Liver (tissue), 9 donors: ENCODE measurements around the gene SP3. TPM values are rescaled to one million over a fixed set of nuclear protein-coding genes. Genes with fewer than 3 reads are reported as not detected.

Source experiments
- DNase-seq: peaks from one replicate; pipeline ENCODE4 v3.0.0-alpha.2; 2017; ENCODE audit warnings: low spot score
- H3K27ac ChIP-seq, 2 donors: one replicate each; pipeline ENCODE4 v1.7.0; 2013; ENCODE audit warnings: inconsistent platforms in 2 of 2, low read length in 2 of 2, control low read depth in 1 of 2, low read depth in 1 of 2, mild to moderate bottlenecking in 1 of 2
- H3K27me3 ChIP-seq, 4 donors: one replicate each; pipeline versions ENCODE4 v1.6.1 to v1.7.0; 2013; ENCODE audit warnings: low read length in 3 of 4, inconsistent platforms in 1 of 4, mild to moderate bottlenecking in 1 of 4, moderate library complexity in 1 of 4; ENCODE audit not compliant: control insufficient read depth in 4 of 4, insufficient read depth in 4 of 4
- H3K36me3 ChIP-seq, 4 donors: one replicate each; pipeline versions ENCODE4 v1.6.1 to v1.7.0; 2013; ENCODE audit warnings: low read length in 3 of 4, mild to moderate bottlenecking in 3 of 4, low read depth in 1 of 4, moderate library complexity in 1 of 4; ENCODE audit not compliant: control insufficient read depth in 4 of 4, insufficient read depth in 3 of 4
- H3K4me1 ChIP-seq, 4 donors: one replicate each; pipeline versions ENCODE4 v1.6.1 to v1.7.0; 2013; ENCODE audit warnings: low read length in 3 of 4, mild to moderate bottlenecking in 3 of 4, moderate library complexity in 1 of 4; ENCODE audit not compliant: control insufficient read depth in 4 of 4, insufficient read depth in 4 of 4
- H3K4me3 ChIP-seq, 3 donors: one replicate each; pipeline versions ENCODE4 v1.6.1 to v1.7.0; 2013; ENCODE audit warnings: low read length in 3 of 3, control low read depth in 1 of 3, low read depth in 1 of 3, mild to moderate bottlenecking in 1 of 3
- H3K9ac ChIP-seq, 2 donors: one replicate each; pipeline ENCODE4 v1.7.0; 2013; ENCODE audit warnings: low read length in 2 of 2, mild to moderate bottlenecking in 2 of 2, moderate library complexity in 2 of 2, control low read depth in 1 of 2, low read depth in 1 of 2
- H3K9me3 ChIP-seq, 4 donors: one replicate each; pipeline versions ENCODE4 v1.6.1 to v1.7.0; 2013; ENCODE audit warnings: low read length in 3 of 4; ENCODE audit not compliant: control insufficient read depth in 4 of 4
- ATF3 ChIP-seq: IDR thresholded peaks from 2 replicates; pipeline ENCODE4 v1.6.1; 2016; ENCODE audit warnings: antibody characterized with exemption
- CTCF ChIP-seq: fragments of 150-350 bp; IDR thresholded peaks from 2 replicates; pipeline ENCODE4 v1.5.1; 2017; ENCODE audit warnings: improper control_type of control experiment, low read depth, low read length; ENCODE audit not compliant: missing input control
- EGR1 ChIP-seq, 2 donors: IDR thresholded peaks; 2 replicates each; pipeline ENCODE4 v1.6.1; 2016 to 2018; ENCODE audit warnings: antibody characterized with exemption in 2 of 2, low read depth in 2 of 2
- FOXA2 ChIP-seq: IDR thresholded peaks from 2 replicates; pipeline ENCODE4 v1.6.1; 2016; ENCODE audit warnings: antibody characterized with exemption
- GABPA ChIP-seq, 2 donors: IDR thresholded peaks in 1 of 2; conservative IDR thresholded peaks in 1 of 2; 2 replicates each; pipeline ENCODE4 v1.6.1; 2016; ENCODE audit warnings: antibody characterized with exemption in 2 of 2, mild to moderate bottlenecking in 1 of 2, moderate library complexity in 1 of 2
- HNF4A ChIP-seq, 2 donors: conservative IDR thresholded peaks; 2 replicates each; pipeline ENCODE4 v1.6.1; 2016; ENCODE audit warnings: antibody characterized with exemption in 2 of 2, mild to moderate bottlenecking in 2 of 2
- JUND ChIP-seq, 2 donors: IDR thresholded peaks; 2 replicates each; pipeline ENCODE4 v1.6.1; 2016; ENCODE audit warnings: antibody characterized with exemption in 2 of 2
- MAX ChIP-seq: IDR thresholded peaks from 2 replicates; pipeline ENCODE4 v1.6.1; 2016; ENCODE audit warnings: antibody characterized with exemption
- RAD21 ChIP-seq, 2 donors: IDR thresholded peaks; 2 replicates each; pipeline ENCODE4 v1.6.1; 2016; ENCODE audit warnings: antibody characterized with exemption in 2 of 2, mild to moderate bottlenecking in 2 of 2
- REST ChIP-seq: IDR thresholded peaks from 2 replicates; pipeline ENCODE4 v1.6.1; 2016; ENCODE audit warnings: antibody characterized with exemption, mild to moderate bottlenecking
- RXRA ChIP-seq, 2 donors: IDR thresholded peaks; 2 replicates each; pipeline ENCODE4 v1.6.1; 2017 to 2018; ENCODE audit warnings: antibody characterized with exemption in 2 of 2, mild to moderate bottlenecking in 1 of 2
- TAF1 ChIP-seq: conservative IDR thresholded peaks from 2 replicates; pipeline ENCODE4 v1.6.1; 2016; ENCODE audit warnings: antibody characterized with exemption, mild to moderate bottlenecking
- YY1 ChIP-seq: IDR thresholded peaks from 2 replicates; pipeline ENCODE4 v1.6.1; 2016; ENCODE audit warnings: antibody characterized with exemption, mild to moderate bottlenecking
- ZBTB33 ChIP-seq: IDR thresholded peaks from 2 replicates; pipeline ENCODE4 v1.6.1; 2016; ENCODE audit warnings: antibody characterized with exemption
- WGBS: extraction: QIAGEN DNeasy Blood & Tissue Kit; methylation state at CpG from one replicate; pipeline ENCODE4 v1.1.7; 2013; 5-methylcytosine and 5-hydroxymethylcytosine counted together
- polyA plus RNA-seq, 2 donors: library from polyadenylated mRNA; stranded (reverse) in 1 of 2; unstranded in 1 of 2; fragments of 200-250 nt in 1 of 2; fragments of >200 nt in 1 of 2; fragmentation: Nextera tagmentation in 1 of 2; extraction: Ambion mirVana in 1 of 2; gene quantifications; one replicate each; pipeline versions ENCODE4 v1.2.1 to v1.2.3, GENCODE V29; 2013 to 2015
- total RNA-seq, 2 donors: library from RNA; depleted of rRNA; stranded (reverse); fragments of >200 nt; gene quantifications; one replicate each; pipeline ENCODE4 v1.2.3, GENCODE V29; 2014
- donor health status: healthy.
- donor health status: healthy.
- donor health status: healthy.
- donor health status: healthy.
- donor health status: healthy.

Gene SP3
- total and polyA plus RNA-seq, 4 donors: 10.0 to 83.7 (median 33.2) TPM

- H3K9me3 ChIP-seq: peaks cover 0 to 8% (median 2%) of the 10 kb centered on the region in 4 donors
- no peaks in the 10 kb centered on the region for H3K36me3 ChIP-seq
- no peaks in the 10 kb centered on the region for H3K27me3 ChIP-seq
- H3K27ac ChIP-seq: no peak overlapping the region
- WGBS: 89% methylated on average over 3 of the region's 3 CpGs
- no peak for DNase-seq
- TF ChIP-seq TAF1: no peak
- no peak for TF ChIP-seq JUND (IDR thresholded peaks at IDR 0.05)
- no peak for TF ChIP-seq FOXA2
- TF ChIP-seq ZBTB33: no peak
- no peak for TF ChIP-seq EGR1 (IDR thresholded peaks at IDR 0.05; ENCODE audit: low read depth in 2 of 2)
- no peak for TF ChIP-seq CTCF
- no peak for TF ChIP-seq RAD21 (IDR thresholded peaks at IDR 0.05)
- no peak for TF ChIP-seq REST
- H3K4me1 ChIP-seq: peaks cover 0 to under 1% (median 0%) of the 10 kb centered on the region in 4 donors
- no peak overlapping the region for H3K9ac ChIP-seq
- H3K4me3 ChIP-seq: no peak overlapping the region
Observed at GRCh38 chr2:173886613-173887012, 78.6 kb downstream of the SP3 start.

GRCh38 chr2:173884025-173884802, 81.0 kb downstream of the SP3 start:
- Histone ChIP-seq H3K36me3 (no peaks in the 10 kb centered on the region), H3K27ac (no peak overlapping the region), H3K9me3 (peaks cover 0 to 3% (median under 1%) of the 10 kb centered on the region in 4 donors), H3K4me3 (no peak overlapping the region), H3K9ac (no peak overlapping the region), H3K27me3 (no peaks in the 10 kb centered on the region), H3K4me1 (peaks cover 0 to 4% (median 0%) of the 10 kb centered on the region in 4 donors)
- DNase-seq: no peak
- WGBS: 69% methylated on average over 2 of the region's 2 CpGs
- TF ChIP-seq GABPA (IDR thresholded peaks at IDR 0.05 in 1 of 2, conservative IDR thresholded peaks at IDR 0.05 in 1 of 2) (no peak), MAX (no peak), ATF3 (no peak), RAD21 (IDR thresholded peaks at IDR 0.05) (peak; percentile 85 to 87), RXRA (IDR thresholded peaks at IDR 0.05) (no peak), CTCF (peak; percentile 69), JUND (IDR thresholded peaks at IDR 0.05) (no peak), HNF4A (conservative IDR thresholded peaks at IDR 0.05) (peak in 1 of 2 donors; percentile 29), YY1 (no peak)
